Glomerular visceral epithelial cell (primary cell): ENCODE measurements around the gene ISYNA1.
"Not testable (repeated sequence)": the region's sequence is repeated elsewhere in the genome, so short reads cannot be mapped to it uniquely, and the experiment has no call there.

Experiments used
- DNase-seq: peaks from one replicate; pipeline ENCODE4 v3.0.0-alpha.2; 2016; ENCODE audit errors: extremely low spot score

ISYNA1 gene

DNA sequence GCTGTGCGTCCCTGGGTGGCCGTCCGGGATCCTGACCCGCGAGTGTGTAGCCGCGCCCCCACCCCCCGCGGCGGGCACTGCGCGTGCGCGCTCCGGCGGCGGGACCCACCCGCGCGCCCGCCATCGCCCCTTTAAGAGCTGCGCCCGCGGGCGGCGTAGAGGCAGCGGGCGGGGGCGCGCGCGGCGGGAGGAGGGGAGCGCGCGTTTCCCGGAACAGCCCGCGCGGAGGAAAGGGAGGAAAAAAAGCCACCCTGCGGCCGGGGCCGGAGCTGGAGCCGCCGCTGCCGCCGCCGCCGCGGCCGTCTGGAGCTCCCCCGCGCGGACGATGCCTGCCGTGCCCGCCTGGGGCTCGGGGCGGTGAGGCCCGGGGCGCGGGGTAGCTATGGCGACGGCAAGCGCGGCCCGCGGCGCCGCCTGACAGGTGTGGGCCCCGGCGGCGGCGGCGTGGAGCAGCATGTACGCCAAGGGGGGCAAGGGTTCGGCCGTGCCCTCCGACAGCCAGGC lies 18.7 kb downstream of the ISYNA1 start, which contains the start of gene SSBP4:
SSBP4 (plus strand) TSS at position 204 of the 504 bp plus-strand sequence; CDS start at position 455, 251 bp downstream.
- DNase-seq = peak; percentile 87

DNA sequence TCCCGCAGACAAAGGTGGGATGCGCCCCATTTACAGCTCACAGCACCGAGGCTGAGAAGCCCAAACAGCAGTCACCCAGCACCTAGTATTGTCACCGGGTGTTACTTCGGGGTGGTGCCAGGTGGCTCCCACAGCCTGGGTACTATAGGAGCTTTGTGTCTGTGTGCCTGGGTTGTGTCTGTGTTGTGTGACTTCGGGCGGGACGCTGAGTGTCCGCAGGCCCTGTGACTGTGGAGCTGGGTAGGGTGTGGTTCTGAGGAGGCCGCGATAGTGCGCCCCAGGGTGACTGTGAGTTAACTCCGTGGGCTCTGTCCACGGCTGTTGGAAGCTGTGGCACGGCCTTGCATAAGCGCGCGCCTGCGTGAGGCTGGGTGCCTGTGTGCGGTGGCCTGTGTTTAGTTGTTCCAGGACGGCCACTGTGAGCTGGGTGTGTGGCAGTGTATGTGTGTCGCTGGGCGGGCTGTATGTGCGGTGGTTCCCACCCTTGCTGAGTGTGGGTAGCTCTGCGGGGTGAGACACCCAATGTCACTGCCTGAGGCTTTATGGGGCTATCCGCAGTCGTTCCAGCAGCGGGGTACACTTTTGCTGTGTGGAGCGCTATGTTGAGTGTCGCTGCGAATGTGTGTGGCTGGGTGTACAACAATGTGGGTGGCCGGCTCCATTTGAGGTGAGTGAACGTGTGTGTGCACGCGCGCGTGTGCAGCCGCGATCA lies 19.3 kb downstream of the ISYNA1 start:
- no peak for DNase-seq

DNA sequence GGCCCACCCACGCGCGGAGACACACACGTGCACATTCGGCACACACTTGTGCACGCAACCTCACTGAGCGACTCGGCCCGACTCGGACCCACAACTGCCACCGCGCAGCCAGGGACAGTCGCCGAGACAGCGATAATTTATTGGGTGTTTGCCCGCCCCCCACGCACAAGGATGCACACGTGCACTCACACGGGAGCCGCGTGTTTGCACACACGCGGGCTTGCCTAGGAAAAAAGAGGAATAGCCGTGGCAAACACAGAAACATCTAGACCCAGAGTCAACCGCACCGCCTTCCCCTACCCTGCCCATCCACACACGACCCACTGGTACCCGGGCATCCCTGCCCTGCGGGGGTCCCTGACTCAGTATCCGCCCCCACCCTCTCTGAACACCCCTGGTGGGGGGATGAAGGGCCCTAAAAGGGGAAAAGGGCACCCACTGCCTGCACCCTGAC lies 19.9 kb downstream of the ISYNA1 start:
- no peak for DNase-seq

DNA sequence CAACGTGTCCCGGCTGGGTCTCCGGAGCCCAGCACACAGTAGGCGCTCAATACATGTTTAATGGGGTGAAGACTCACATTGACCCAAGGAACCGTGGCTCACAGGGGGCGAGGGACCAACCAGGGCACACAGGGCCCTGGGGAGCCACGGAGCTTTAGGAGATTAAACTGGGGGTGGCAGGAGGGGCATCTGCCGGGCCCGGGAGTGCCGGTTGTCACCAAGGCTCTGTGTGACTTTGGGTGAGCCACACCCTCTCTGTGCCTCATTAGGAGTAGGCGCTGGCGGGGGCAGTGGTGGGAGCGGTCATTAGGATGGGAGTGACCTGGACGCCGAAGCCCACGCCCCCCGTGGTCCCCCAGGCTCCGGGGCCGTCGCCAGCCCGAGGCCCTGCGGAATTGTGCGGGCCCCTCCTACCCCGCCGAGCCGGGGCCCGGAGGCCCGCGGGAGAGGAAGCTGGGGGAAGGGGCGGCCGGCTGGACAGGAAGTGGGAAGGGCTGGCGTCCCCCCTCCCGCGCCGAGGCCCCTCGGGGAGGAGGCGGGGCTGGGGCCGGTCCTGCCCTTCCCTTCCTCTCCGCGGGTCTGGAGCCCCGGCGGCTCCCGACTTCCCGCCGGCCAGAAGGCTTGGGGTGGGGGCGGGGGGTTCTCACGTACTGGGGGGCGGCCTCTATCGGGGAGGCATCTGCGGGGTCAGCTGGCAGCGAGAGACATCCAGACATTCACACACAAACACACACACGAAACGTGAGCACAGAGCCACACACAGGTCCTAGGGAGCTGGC lies 20.5 kb downstream of the ISYNA1 start:
- peak; percentile 82 for DNase-seq

DNA sequence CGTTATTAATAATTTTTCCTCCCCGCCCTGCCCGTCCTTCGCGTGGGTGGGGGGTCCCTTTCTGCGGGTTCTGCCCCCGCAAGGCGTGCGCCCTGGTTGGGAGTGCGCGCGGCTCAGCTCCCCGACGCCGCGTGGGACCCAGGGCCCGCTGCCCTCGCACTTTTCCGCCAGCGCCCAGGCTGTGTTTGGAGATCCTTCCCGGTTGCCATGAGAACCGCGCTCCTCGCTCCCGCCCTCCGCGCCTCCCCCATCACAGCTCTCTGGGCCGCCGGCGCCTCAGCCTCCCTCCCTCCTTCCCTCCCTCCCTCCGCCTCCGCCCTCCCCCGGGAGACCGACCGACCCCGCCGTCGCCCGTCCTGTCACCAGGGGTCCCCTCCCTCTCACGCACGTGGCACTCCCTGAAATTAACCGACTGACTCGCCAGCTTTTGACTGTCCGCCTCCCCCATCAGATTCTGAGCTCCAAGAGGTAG lies 21.1 kb downstream of the ISYNA1 start:
- DNase-seq = peak; percentile 79

DNA sequence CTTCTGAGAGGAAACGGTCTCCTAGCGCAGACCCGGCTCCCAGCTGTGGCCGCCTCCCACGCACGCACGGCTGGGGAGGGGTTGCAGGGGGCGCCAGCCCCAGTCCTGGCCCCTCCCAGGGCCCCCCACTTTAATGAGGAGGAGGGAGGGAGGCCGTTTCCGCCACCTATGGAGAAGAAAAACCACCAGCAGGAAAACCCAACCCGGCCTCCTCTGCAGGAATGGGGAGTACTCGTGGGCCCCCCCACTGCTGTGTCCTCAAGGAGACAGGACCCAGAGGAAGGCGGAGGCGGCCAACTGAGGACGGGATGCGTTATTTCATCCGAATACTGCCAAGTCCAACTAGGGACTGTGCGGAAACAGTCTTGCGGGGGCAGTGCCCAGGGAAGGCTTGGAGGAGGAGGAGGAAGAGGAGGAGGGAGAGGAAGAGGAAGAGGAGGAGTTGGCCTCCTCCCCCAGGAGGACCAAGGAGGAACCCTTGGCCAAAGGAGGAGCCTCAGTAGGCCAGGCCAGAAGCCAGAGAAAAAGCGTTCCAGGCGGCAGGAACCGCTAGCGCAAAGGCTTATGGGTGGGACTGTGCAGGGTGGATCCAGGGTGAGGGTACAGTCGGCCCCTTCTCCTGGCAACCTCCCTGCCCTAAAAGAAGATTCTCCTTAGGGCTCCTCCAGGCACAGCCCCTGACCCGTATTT lies 22.6 kb downstream of the ISYNA1 start:
- peak; percentile 22 for DNase-seq

DNA sequence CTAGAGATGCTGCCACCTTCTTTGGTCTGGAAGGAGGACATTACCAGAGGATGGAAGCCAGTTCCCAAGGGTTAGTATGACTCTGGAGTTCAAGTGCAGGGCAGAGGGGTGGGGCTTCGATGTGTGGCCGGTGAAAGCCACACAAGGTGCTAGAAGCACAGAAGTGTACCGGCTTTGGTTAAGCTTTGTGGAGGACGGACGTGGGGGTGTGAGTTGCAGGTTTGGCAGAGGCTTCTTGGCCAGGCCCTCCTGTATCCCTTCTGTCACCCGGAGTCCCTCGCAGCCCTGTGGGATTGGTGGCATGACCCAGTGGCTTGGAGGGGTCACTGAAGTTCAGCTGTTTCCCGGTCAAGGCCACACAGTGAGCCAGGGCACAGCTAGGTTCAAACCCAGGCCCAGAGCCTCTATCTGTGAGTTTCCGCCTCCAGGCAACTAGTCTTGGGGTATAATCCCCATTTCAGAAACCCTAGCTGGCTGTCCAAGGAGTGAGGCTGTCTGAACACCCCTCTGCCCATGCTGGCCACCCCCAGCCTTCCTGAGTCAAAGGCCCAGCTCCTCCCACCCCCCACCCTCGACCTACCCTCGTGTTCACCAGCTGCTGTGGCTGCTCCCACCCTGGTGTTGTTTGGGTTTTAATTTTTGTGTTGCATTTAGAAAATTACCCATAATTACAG lies 23.3 kb downstream of the ISYNA1 start:
- DNase-seq = peak; percentile 53

DNA sequence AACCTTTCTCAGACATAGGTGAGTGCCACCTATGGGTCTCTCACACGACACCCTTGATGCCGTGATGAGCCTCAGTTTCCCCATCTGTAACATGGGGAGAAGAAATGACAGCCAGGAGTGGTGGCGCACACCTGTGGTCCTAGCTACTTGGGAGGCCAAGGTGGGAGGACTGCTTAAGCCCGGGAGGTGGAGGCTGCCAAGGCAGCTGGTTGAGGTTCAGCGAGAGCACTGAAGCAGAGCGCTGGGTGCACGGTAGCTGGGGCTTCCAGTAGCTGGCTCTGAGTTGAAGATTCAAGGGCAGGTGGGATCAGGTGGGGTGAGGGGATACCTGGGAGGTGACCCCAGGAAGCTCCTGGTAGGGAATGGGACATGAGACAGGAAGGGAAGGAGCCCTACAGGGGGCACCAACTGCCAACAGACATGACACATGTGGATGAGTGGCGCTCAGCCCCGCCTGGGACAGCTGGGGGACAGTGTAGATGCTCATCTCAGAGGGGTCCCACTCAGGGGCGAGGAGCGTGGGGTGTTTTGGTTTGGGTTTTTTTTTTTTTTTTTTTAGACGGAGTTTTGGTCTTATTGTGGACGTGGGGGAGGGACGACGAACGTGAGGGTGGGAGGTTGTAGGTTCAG lies 25.2 kb downstream of the ISYNA1 start:
- DNase-seq = no peak

DNA sequence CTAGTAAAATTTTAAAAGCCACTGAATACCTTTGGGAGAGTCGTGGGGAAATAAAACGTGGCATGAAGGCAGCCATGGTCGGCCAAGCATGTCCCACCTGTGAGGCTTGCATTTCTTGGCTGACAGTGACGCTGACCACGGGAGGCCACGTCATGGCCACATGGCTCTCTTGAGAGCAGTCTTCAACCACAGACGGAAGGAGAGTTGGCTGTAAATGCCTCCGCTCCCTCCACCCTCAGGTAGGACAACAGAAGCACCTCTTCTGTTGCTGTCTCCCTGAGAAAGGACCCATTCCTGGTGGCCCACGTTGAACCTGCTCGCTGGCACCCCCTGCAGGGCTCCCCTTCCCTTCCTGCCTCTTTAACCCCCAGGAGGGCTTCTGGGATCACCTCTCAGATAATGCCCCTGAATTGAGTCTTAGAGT lies 29.9 kb downstream of the ISYNA1 start:
- peak; percentile 90 for DNase-seq

DNA sequence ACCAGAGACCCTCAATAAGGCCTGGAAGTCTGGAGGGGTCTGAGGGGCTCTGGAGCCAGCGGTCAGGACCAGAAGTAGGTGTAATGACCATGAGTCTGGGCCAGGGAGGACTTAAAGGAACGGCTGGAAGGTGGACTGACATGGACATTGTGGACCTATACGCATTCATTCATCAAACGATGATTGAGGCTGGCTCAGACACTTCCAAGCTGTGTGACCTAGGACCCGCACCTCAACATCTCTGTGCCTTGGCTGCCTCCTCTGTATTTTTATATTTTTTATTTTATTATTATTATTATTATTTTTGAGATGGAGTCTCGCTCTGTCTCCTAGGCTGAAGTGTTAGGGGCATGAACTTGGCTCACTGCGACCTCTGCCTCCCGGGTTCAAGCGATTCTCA lies 31.2 kb downstream of the ISYNA1 start:
- no peak for DNase-seq

DNA sequence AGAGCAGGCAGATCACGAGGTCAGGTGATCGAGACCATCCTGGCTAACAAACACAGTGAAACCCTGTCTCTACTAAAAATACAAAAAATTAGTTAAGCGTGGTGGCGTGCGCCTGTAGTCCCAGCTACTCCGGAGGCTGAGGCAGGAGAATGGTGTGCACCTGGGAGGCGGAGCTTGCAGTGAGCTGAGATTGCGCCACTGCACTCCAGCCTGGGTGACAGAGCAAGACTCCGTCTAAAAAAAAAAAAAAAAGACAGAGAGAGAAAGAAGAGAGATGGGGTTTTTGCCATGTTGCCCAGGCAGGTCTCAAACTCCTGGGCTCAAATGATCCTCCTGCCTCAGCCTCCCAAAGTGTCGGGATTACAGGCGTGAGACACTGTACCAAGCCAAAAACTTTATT lies 32.2 kb downstream of the ISYNA1 start:
- not testable (repeated sequence) for DNase-seq

DNA sequence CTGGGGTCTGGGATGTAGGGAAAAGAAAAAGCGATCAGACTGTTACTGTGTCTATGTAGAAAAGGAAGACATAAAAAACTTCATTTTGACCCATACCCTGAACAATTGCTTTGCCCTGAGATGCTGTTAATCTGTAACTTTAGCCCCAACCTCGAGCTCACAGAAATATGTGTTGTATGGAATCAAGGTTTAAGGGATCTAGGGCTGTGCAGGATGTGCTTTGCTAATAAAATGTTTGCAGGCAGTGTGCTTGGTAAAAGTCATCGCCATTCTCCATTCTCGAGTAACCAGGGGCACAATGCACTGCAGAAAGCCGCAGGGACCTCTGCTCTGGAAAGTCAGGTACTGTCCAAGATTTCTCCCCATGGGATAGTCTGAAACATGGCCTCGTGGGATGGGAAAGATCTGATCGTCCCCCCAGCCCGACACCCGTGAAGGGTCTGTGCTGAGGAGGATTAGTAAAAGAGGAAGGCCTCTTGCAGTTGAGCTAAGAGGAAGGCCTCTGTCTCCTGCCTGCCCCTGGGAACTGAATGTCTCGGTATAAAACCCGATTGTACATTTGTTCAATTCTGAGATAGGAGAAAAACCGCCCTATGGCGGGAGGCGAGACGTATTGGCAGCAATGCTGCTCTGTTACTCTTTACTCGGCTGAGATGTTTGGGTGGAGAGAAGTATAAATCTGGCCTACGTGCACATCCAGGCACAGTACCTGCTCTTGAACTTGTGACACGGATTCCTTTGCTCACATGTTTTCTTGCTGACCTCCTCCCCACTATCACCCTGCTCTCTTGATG lies 35.3 kb downstream of the ISYNA1 start:
- DNase-seq = not testable (repeated sequence)

DNA sequence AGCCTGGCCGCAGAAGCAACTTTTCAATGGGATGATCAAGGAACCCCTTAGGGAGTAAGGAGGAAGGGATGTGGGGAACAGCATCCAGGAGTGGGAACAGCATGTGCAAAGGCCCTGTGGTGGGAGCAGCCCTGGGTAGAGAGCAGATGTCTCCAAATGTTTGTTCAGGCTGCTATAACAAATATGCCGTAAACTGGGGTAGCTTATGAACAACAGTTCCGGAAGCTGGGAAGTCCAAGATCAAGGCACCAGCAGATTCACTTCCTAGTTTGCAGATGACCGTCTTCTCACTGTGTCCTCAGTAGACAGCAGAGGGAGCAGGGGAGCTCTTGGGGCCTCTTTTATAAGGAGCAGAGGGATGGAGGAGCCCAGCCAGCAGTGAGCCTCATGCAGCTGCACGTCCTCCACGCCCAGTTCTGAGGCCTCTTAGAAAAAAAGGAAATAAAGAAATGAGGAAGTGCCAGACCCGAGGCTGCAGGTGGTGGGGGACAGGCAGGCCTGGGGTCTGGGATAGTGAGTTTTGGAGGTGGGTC lies 36.3 kb downstream of the ISYNA1 start:
- peak; percentile 90 for DNase-seq

DNA sequence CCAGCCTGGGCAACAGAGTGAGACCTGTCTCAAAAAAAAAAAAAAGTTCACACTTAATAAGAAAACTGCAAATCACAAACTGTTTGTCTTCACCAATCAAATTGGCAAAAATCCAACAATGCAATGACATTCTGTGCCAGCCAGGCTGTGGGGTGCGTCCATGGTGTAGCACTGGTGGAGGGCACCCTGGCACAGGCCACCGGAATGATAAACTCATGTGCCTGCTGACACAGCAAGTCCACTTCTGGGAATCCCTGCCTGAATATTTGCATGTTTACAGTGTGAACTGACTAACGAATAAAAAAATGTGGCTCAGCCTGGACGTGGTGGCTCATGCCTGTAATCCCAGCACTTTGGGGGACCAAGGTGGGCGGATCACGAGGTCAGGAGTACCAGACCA lies 38.9 kb downstream of the ISYNA1 start:
- peak; percentile 63 for DNase-seq

DNA sequence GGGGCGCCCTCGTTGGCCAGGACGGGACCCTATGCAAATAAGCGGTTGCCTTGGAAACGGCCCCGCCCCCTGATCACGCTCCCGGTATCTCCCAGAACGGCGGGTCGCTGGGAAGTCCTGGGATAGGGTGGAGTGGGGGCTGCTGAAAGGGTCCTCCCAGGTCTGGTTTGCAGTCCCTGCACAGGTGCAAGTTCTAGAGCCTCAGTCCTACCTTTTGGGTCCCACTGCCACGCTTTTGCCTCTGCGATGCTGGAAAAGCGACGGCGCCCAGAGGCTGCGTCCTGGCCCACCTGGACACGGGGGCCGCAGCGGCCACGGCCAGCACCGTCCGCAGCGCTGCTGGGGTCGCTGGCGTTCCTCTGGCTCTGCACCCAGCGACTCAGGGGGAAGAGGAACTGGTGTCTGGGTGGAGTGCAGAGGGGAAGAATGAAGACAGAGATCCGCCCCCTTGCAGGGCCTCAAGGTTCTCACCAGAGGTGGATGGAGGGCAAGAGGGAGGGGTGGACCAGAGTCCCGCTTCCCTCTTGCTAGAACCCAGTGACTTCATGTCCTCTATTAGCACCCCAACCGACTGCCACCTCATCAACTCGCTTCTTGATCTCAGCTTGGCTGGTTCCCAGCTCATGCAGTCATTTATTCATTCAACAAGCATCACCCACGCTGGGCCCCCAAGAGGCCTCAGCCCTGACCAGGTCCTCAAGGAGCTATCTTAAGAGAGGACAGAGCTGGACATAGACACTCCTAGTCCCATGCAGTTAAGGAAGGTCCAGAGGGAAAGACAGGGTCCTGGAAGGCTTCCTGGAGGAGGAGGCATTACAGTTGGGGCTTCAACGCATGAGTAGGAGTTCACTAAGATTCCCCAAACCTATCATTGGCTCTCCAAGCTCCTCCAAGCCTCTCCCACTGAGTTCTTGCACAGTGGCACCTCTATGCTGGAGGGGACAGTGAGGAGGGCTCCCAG lies 40.4 kb downstream of the ISYNA1 start, which contains the start of gene LRRC25:
LRRC25 (minus strand) TSS at position 381 of the 961 bp plus-strand sequence. CDS start 659 bp downstream, outside the sequence.
- DNase-seq = no peak

DNA sequence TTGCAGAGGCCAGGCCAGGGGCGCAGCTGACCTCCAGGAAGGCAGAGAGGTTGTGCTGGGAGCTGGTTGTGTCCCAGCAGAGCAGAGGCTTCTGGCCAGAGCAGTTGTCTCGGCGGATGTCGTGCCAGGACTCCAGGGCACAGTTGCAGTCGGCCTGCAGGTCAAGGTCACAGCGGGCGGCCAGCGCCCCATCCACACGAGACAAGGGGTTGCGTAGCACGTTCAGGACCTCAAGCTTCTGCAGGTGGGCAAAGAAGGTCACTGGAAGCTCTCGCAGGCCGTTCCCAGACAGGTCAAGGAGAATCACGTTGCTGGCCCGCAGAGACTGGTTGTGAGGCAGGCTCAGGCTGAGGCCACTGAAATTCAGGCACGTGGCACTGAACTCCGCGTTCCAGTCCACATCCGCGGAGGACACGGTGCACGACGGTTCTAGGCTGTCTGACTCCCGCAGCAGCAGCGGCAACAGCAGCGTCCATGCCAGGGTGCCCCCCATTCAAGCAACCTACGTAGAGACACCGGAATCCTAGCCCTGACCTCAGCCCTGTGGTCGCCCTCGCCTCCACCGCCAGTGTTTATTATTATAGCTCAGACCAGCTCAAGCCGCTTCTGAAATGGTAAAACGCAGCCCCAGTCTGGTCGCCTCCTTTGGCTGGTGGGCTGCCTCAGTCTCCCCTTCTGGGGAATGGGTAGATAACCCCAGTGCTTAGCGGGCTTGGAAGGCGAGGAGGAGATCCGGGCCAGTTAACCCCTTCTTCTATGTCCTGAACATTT lies 41.3 kb downstream of the ISYNA1 start:
- no peak for DNase-seq

DNA sequence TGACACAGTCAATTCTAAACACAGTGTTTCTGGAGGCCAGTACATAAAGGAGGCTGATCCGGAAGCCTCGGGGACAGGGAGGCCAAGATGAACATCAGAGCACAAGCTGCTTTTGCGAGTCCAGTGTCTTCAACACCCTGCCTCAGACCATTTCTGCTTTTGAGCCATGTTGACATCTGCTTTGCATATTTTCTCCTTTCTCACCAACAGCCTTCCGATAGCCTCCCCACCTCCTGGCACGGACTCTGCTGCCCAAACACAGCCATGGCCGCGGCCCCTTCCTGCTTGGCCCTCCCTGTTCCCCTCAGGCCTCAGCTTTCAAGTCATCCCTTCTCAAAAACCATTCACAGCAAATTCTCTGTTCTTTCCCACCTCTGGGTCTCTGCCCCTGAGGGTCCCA lies 44.1 kb downstream of the ISYNA1 start:
- no peak for DNase-seq

DNA sequence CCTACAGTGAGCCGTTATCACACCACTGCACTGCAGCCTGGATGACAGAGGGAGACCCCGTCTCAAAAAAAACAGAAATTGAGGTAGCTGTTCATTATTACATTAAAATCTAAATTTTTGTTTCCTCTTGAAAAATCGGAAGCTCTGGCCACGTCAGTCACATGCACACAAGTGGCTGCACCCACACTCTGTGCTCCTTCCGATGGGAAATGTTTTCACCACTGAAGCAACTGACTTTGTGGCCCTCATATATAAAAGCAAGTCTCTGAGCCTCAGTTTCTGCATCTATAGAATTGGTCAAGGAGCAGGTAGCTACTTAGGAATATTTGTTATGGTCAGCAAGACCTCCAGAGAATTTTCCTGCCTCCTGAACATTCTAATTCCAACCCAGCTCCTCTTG lies 45.0 kb downstream of the ISYNA1 start:
- DNase-seq = no peak
